RWPE2 (cell line): ENCODE data around the gene NDRG2.
A peak's percentile ranks its signal among the peaks of the same experiment; 100 is the strongest.

Source experiments
- ATAC-seq: fragments of 200-7000 bp; cut with Tn5 transposase; 3 replicates; pipeline ENCODE4 v1.9.1; 2021; ENCODE audit warnings: low read depth
- DNase-seq: peaks from one replicate; pipeline ENCODE4 v3.0.0-alpha.2; 2020; ENCODE audit warnings: low spot score
- H3K27ac ChIP-seq: fragments of 450-650 bp; 2 replicates; pipeline ENCODE4 v1.5.1; 2017; ENCODE audit warnings: mild to moderate bottlenecking; ENCODE audit not compliant: poor library complexity, severe bottlenecking
- H3K27me3 ChIP-seq: fragments of 250-450 bp; sonication (Bioruptor Pico); 2 replicates; pipeline ENCODE4 v1.5.1; 2021; ENCODE audit warnings: mild to moderate bottlenecking, moderate library complexity; ENCODE audit not compliant: insufficient read depth, poor library complexity, severe bottlenecking
- H3K36me3 ChIP-seq: fragments of 250-450 bp; sonication (Bioruptor Pico); 2 replicates; pipeline ENCODE4 v1.5.1; 2020; ENCODE audit warnings: low read depth, mild to moderate bottlenecking, moderate library complexity
- H3K4me1 ChIP-seq: fragments of 250-450 bp; sonication (Bioruptor Pico); 2 replicates; pipeline ENCODE4 v1.5.1; 2021; ENCODE audit warnings: mild to moderate bottlenecking, moderate library complexity; ENCODE audit not compliant: insufficient read depth, poor library complexity, severe bottlenecking
- H3K4me3 ChIP-seq: fragments of 250-450 bp; sonication (Bioruptor Pico); 2 replicates; pipeline ENCODE4 v1.5.1; 2021; ENCODE audit warnings: mild to moderate bottlenecking, moderate library complexity; ENCODE audit not compliant: severe bottlenecking
- H3K9me3 ChIP-seq: fragments of 250-450 bp; sonication (Bioruptor Pico); 2 replicates; pipeline ENCODE4 v1.5.1; 2021; ENCODE audit warnings: mild to moderate bottlenecking, moderate library complexity; ENCODE audit not compliant: severe bottlenecking
- CTCF ChIP-seq: fragments of 450-650 bp; IDR thresholded peaks from one replicate; pipeline ENCODE4 v1.5.1; 2017; ENCODE audit warnings: mild to moderate bottlenecking, moderate library complexity; ENCODE audit not compliant: poor library complexity, severe bottlenecking

Gene NDRG2

GRCh38 chr14:20976291-20976690 is 48.6 kb downstream of the NDRG2 start:
- peaks cover 19% of the 10 kb centered on the region for H3K4me1 ChIP-seq
- no peaks in the 10 kb centered on the region for H3K9me3 ChIP-seq
- H3K36me3 ChIP-seq, result no peaks in the 10 kb centered on the region
- TF ChIP-seq CTCF, result no peak
- H3K27me3 ChIP-seq, result no peaks in the 10 kb centered on the region
- H3K4me3 ChIP-seq, result no peak overlapping the region
- no peak for DNase-seq
- ATAC-seq, result no peak
- H3K27ac ChIP-seq, result no peak overlapping the region

- TF ChIP-seq CTCF, result no peak
- Histone ChIP-seq H3K36me3 (no peaks in the 10 kb centered on the region), H3K4me3 (no peak overlapping the region), H3K4me1 (peaks cover 19% of the 10 kb centered on the region), H3K27ac (no peak overlapping the region), H3K27me3 (no peaks in the 10 kb centered on the region), H3K9me3 (no peaks in the 10 kb centered on the region)
- ATAC-seq, result no peak
- no peak for DNase-seq
Measured at GRCh38 chr14:20973501-20973900, 51.4 kb downstream of the NDRG2 start.

GRCh38 chr14:20971705-20972021 is 53.2 kb downstream of the NDRG2 start:
- Histone ChIP-seq H3K27ac (no peak overlapping the region), H3K9me3 (no peaks in the 10 kb centered on the region), H3K4me1 (peaks cover 19% of the 10 kb centered on the region), H3K27me3 (no peaks in the 10 kb centered on the region), H3K4me3 (peak overlapping the region; percentile 39), H3K36me3 (no peaks in the 10 kb centered on the region)
- TF ChIP-seq CTCF, result peak; percentile 72
- no peak for ATAC-seq
- DNase-seq, result no peak

GRCh38 chr14:20970983-20971704 is 53.7 kb downstream of the NDRG2 start:
- no peak overlapping the region for H3K27ac ChIP-seq
- no peaks in the 10 kb centered on the region for H3K9me3 ChIP-seq
- no peaks in the 10 kb centered on the region for H3K27me3 ChIP-seq
- peak; percentile 90 for ATAC-seq
- H3K4me1 ChIP-seq, result peaks cover 19% of the 10 kb centered on the region
- H3K36me3 ChIP-seq, result no peaks in the 10 kb centered on the region
- H3K4me3 ChIP-seq, result peak overlapping the region; percentile 39
- peak; percentile 79 for DNase-seq
- TF ChIP-seq CTCF, result peak; percentile 99

- ATAC-seq, result no peak
- Histone ChIP-seq H3K36me3 (no peaks in the 10 kb centered on the region), H3K9me3 (no peaks in the 10 kb centered on the region), H3K4me3 (peak overlapping the region; percentile 39), H3K27me3 (no peaks in the 10 kb centered on the region), H3K27ac (no peak overlapping the region), H3K4me1 (peaks cover 19% of the 10 kb centered on the region)
- TF ChIP-seq CTCF, result no peak
- DNase-seq, result no peak
Measured at GRCh38 chr14:20970647-20970982, 54.2 kb downstream of the NDRG2 start.
